Measurements from ENCODE around the gene MYMX. TPM values are rescaled to one million over a fixed set of nuclear protein-coding genes. Genes with fewer than 3 reads are reported as not detected.

MYMX gene
- total RNA-seq, 2 donors from 2014 or later, result not detected

DNA sequence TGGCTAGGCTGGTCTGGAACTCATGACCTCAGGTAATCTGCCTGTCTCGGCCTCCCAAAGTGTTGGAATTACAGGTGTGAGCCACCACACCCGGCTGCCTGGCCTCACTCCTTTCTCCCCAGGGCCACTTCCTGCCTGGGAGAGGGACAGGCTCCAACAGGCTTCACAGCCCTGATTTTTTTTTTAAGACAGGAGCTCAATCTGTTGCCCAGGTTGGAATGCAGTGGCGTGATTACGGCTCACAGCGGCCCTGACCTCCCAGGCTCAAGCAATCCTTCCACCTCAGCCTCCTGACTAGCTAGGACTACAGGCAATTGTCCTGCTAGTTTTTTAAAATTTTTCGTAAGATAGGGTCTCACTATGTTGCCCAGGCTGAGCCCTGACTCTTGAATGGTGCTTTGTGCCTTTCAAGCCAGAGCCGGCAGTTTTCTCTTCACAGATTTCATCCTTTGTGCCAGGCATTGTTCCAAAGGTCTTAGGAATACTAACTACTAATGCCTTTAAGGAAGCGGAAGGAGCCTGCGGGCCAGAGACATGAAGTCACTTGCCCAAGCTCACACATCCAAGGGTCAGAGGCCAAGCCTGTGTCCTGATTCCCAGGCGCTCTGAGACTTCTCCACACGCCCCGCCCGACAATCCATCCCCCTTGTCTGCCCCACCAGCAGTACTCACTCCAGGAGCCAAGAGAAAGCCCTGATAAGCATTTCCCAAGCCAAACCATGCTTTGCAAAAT, 38.9 kb upstream of the MYMX start:
- no peaks in the 10 kb centered on the region for H3K9me3 ChIP-seq
- TF ChIP-seq POLR2AphosphoS5 (IDR thresholded peaks at IDR 0.05) (no peak), POLR2A (IDR thresholded peaks at IDR 0.05) (no peak)
- TF ChIP-seq, protein P1, sequence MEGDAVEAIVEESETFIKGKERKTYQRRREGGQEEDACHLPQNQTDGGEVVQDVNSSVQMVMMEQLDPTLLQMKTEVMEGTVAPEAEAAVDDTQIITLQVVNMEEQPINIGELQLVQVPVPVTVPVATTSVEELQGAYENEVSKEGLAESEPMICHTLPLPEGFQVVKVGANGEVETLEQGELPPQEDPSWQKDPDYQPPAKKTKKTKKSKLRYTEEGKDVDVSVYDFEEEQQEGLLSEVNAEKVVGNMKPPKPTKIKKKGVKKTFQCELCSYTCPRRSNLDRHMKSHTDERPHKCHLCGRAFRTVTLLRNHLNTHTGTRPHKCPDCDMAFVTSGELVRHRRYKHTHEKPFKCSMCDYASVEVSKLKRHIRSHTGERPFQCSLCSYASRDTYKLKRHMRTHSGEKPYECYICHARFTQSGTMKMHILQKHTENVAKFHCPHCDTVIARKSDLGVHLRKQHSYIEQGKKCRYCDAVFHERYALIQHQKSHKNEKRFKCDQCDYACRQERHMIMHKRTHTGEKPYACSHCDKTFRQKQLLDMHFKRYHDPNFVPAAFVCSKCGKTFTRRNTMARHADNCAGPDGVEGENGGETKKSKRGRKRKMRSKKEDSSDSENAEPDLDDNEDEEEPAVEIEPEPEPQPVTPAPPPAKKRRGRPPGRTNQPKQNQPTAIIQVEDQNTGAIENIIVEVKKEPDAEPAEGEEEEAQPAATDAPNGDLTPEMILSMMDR (IDR thresholded peaks at IDR 0.05), result no peak
- intact Hi-C loops (cut with DNase I), result loop anchor here (10.0 kb wide), 1 partner anchor 157 kb away; no protein-coding TSS in a partner anchor
- no peak for DNase-seq (ENCODE audit: low spot score)
- H3K4me1 ChIP-seq (replicated peaks), result no peaks in the 10 kb centered on the region
- no peak overlapping the region for H3K4me3 ChIP-seq
- no peaks in the 10 kb centered on the region for H3K27me3 ChIP-seq (replicated peaks; ENCODE audit: insufficient read depth)
- no peaks in the 10 kb centered on the region for H3K36me3 ChIP-seq
- 75% methylated on average over 13 of the region's 13 CpGs for WGBS
- no peak overlapping the region for H3K27ac ChIP-seq

DNA sequence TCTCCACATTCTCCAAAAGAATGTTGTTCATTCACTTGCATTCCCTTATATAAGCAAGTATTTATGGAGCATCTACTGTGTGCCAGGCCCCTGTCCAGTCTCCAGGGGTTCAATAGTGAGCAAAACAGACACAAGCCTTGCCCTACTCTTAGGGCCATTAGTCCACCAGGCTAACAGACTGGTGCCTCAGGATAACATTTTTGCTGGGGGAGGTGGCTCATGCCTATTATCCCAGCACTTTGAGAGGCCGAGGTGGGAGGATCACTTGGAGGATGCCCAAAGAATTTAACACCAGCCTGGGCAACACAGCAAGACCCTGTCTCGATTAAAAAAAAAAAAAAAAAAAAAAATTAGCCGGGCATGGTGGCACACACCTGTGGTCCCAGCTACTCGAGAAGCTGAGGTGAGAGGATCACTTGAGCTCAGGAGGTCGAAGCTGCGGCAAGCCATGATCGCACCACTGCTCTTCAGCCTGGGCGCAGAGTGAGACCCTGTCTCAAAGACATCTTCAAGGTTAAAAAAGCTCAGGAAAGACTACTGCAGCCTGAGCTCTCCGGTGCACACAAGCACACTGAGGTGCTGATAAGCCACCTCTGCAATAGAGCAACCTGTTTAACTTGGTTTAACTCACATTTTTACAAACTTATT, 38.2 kb upstream of the MYMX start:
- WGBS, result 92% methylated on average over 9 of the region's 9 CpGs
- Histone ChIP-seq H3K4me1 (replicated peaks) (no peaks in the 10 kb centered on the region), H3K27me3 (replicated peaks; ENCODE audit: insufficient read depth) (no peaks in the 10 kb centered on the region), H3K9me3 (no peaks in the 10 kb centered on the region), H3K36me3 (no peaks in the 10 kb centered on the region), H3K4me3 (no peak overlapping the region), H3K27ac (no peak overlapping the region)
- DNase-seq (ENCODE audit: low spot score), result no peak
- intact Hi-C loops (cut with DNase I), result loop anchor here (10.0 kb wide), 1 partner anchor 156 kb away; no protein-coding TSS in a partner anchor
- TF ChIP-seq, protein P1 (IDR thresholded peaks at IDR 0.05), result no peak
- TF ChIP-seq POLR2AphosphoS5 (IDR thresholded peaks at IDR 0.05) (no peak), POLR2A (IDR thresholded peaks at IDR 0.05) (no peak)

DNA sequence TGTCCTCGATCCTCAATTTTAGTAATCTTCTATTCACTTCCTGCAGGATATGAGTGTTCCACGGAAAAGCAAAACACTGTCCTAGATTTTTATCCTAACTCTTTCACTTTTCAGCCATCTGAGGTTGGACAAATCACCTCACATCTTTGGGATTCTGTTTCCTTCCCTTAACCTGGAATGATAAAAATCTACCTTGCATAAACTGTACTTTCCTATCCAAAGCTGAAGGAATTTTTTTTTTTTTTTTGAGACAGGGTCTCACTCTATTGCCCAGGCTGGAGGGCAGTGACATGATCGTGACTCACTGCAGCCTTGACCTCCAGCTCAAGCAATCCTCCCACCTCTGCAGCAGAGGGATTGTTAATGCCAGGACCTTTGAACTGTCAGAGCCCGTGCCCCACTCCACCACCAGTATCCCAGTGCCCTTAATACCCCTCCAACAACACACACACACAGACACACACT, 37.6 kb upstream of the MYMX start:
- TF ChIP-seq POLR2AphosphoS5 (IDR thresholded peaks at IDR 0.05), result no peak
- TF ChIP-seq POLR2A (IDR thresholded peaks at IDR 0.05), result no peak
- TF ChIP-seq, protein P1 (IDR thresholded peaks at IDR 0.05), result no peak
- Histone ChIP-seq H3K4me3 (no peak overlapping the region), H3K27ac (no peak overlapping the region), H3K36me3 (no peaks in the 10 kb centered on the region), H3K9me3 (no peaks in the 10 kb centered on the region), H3K27me3 (replicated peaks; ENCODE audit: insufficient read depth) (no peaks in the 10 kb centered on the region), H3K4me1 (replicated peaks) (no peaks in the 10 kb centered on the region)
- intact Hi-C loops (cut with DNase I), result loop anchor here (10.0 kb wide), 1 partner anchor 156 kb away; no protein-coding TSS in a partner anchor
- WGBS, result 51% methylated on average over 4 of the region's 4 CpGs
- no peak for DNase-seq (ENCODE audit: low spot score)

DNA sequence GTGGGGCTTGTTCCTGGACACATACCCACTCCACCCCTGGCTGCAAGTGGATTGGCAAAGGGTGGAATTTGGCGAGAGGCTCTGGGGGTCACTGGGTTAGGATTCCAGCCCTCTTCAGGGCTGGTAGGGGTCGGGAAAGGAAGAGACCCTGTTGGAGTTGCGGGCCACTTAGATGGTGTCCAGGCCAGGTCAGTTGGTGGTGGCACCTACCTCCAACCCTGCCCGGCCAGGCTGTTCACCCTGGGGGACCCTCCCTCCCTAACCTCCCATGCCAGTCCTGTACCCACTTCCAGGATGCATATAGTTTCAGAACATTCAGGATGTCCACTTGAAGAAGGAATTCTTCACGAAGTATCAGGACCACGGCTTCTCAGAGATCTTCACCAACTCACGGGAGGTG, 37.1 kb upstream of the MYMX start:
- H3K27me3 ChIP-seq (replicated peaks; ENCODE audit: insufficient read depth), result no peaks in the 10 kb centered on the region
- intact Hi-C loops (cut with DNase I), result loop anchor here (10.0 kb wide), 1 partner anchor 155 kb away; no protein-coding TSS in a partner anchor
- no peaks in the 10 kb centered on the region for H3K36me3 ChIP-seq
- TF ChIP-seq POLR2AphosphoS5 (IDR thresholded peaks at IDR 0.05), result no peak
- no peaks in the 10 kb centered on the region for H3K9me3 ChIP-seq
- no peak overlapping the region for H3K4me3 ChIP-seq
- WGBS, result 91% methylated on average over 7 of the region's 7 CpGs
- no peaks in the 10 kb centered on the region for H3K4me1 ChIP-seq (replicated peaks)
- H3K27ac ChIP-seq, result no peak overlapping the region
- DNase-seq (ENCODE audit: low spot score), result no peak

DNA sequence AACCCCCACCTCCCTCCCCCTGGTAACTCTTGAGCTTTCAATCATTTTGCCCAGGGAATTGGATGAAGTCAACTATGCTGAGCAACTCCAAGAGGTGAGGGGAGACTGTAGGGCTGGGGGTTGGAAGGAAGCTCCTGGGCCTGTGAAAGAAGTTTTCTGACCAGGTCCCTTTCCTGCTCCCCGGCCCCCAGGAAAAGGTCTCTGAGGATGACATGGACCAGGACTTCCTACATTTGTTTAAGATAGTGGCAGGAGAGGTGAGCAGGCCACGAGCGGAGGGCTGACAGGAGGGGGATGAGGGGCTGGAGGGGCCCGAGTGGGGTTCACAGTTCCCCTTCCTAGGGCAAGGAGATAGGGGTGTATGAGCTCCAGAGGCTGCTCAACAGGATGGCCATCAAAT, 36.3 kb upstream of the MYMX start:
- 82% methylated on average over 4 of the region's 4 CpGs for WGBS
- DNase-seq (ENCODE audit: low spot score), result no peak

More for the DNA sequence above, 36.3 kb upstream of the MYMX start:
- intact Hi-C loops (cut with DNase I), result no loop called here
- no peak overlapping the region for H3K4me3 ChIP-seq
- H3K36me3 ChIP-seq, result no peaks in the 10 kb centered on the region
- TF ChIP-seq POLR2A (IDR thresholded peaks at IDR 0.05), result no peak
- TF ChIP-seq, protein P1 (IDR thresholded peaks at IDR 0.05), result no peak
- TF ChIP-seq POLR2AphosphoS5 (IDR thresholded peaks at IDR 0.05), result no peak
- no peak overlapping the region for H3K27ac ChIP-seq
- H3K9me3 ChIP-seq, result no peaks in the 10 kb centered on the region
- H3K4me1 ChIP-seq (replicated peaks), result no peaks in the 10 kb centered on the region
- H3K27me3 ChIP-seq (replicated peaks; ENCODE audit: insufficient read depth), result no peaks in the 10 kb centered on the region
